ELR (cell line): ENCODE data around the gene MAP3K2.
"Not testable (repeated sequence)": the region's sequence is repeated elsewhere in the genome, so short reads cannot be mapped to it uniquely, and the experiment has no call there.

Source experiments
- DNase-seq: peaks from one replicate; pipeline ENCODE4 v3.0.0-alpha.2; 2015; ENCODE audit warnings: low read depth

Gene MAP3K2

DNA sequence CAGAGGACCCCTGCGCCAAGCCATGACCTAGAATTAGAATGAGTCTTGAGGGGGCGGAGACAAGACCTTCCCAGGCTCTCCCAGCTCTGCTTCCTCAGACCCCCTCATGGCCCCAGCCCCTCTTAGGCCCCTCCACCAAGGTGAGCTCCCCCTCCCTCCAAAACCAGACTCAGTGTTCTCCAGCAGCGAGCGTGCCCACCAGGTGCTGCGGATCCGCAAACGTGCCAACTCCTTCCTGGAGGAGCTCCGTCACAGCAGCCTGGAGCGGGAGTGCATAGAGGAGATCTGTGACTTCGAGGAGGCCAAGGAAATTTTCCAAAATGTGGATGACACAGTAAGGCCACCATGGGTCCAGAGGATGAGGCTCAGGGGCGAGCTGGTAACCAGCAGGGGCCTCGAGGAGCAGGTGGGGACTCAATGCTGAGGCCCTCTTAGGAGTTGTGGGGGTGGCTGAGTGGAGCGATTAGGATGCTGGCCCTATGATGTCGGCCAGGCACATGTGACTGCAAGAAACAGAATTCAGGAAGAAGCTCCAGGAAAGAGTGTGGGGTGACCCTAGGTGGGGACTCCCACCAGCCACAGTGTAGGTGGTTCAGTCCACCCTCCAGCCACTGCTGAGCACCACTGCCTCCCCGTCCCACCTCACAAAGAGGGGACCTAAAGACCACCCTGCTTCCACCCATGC, 33.5 kb upstream of the MAP3K2 start:
- no peak for DNase-seq

- DNase-seq, result no peak
These were observed 32.5 kb upstream of the MAP3K2 start for GRCh38 chr2:127420039-127420864.

GRCh38 chr2:127419448-127420038, 31.8 kb upstream of the MAP3K2 start:
- no peak for DNase-seq

GRCh38 chr2:127419112-127419430, 31.3 kb upstream of the MAP3K2 start:
- no peak for DNase-seq

- DNase-seq, result no peak
These were observed 30.7 kb upstream of the MAP3K2 start, which contains the start of gene PROC for GRCh38 chr2:127418300-127419111. TSS of gene PROC (plus strand) at chr2:127418427. CDS start at chr2:127419943, 1,516 bp downstream.

DNA sequence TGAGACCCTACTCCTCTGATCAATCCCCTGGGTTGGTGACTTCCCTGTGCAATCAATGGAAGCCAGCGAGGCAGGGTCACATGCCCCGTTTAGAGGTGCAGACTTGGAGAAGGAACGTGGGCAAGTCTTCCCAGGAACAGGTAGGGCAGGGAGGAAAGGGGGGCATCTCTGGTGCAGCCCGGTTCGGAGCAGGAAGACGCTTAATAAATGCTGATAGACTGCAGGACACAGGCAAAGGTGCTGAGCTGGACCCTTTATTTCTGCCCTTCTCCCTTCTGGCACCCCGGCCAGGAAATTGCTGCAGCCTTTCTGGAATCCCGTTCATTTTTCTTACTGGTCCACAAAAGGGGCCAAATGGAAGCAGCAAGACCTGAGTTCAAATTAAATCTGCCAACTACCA, 29.6 kb upstream of the MAP3K2 start:
- DNase-seq, result no peak

DNA sequence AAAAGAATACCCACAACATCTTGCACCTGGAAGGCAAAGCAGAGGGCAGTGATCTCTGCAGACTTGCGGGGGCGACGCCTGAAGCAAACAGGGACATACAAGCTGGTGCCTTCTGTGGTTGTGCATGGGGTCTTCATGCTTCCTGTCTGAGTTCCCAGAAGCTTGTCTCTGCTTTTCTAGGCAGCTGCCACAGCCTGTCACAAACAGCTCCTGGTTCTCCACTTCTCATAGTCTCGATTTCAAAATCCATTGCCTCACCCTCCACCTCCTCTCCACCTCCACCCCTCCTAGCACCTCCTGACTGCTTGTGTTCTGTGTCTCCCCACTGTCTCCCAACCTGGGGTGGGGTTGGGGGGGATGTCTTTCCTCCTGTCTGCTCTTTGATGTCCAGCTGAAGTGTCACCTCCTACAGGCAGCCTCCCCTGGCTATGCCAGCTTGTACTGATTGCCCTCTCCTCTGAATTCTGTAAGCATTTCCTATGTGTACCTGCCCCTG, 28.8 kb upstream of the MAP3K2 start:
- DNase-seq, result no peak

GRCh38 chr2:127415593-127416505, 28.1 kb upstream of the MAP3K2 start:
- DNase-seq, result no peak

DNA sequence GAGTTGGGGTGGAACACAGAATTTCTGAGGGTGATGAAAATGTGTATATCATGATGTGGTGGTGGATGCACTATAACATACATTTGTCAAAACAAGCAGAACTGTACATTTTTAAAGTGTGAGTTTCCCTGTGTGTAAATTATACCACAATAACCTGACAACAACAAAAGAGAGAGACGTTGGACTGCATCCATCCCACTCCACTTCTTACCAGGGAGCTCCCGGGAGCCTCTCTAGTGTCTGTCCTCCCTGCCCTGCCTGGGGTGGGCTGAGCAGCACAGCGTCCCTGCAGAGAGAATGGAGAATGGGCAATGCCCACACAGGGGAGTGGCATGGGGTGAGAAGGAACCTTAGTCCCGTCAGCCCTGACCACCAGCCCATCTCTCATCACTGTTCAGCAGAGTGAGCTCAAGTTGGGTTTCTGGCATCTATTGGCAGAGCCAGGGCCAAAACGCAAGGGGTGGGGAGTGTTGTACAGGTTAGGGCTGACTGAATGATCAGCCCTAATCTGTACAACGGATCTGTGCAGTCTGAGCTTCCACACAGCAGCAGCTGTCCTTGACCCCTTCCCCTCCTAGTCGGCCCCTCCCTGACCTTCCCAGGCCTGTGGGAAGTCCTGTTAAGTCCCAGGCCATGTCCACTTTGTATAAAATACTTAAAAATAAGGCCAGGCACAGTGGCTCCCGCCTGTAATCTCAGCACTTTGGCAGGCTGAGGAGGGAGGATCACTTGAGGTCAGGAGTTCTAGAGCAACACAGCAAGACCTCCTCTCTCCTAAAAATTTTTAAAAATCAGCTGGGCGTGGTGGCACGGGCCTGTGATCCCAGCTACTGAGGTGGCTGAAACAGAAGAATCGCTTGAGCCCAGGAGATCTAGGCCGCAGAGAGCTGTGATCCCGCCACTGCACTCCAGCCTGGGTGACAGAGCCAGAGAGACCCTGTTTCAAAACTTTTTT, 27.1 kb upstream of the MAP3K2 start:
- DNase-seq, result no peak

- peak; percentile 74 for DNase-seq
These were observed 26.2 kb upstream of the MAP3K2 start for GRCh38 chr2:127413782-127414637.

GRCh38 chr2:127413200-127413599, 25.4 kb upstream of the MAP3K2 start:
- DNase-seq, result no peak

GRCh38 chr2:127411653-127412369, 24.0 kb upstream of the MAP3K2 start:
- DNase-seq, result no peak

- peak; percentile 66 for DNase-seq
These were observed 23.3 kb upstream of the MAP3K2 start for GRCh38 chr2:127410871-127411652.

DNA sequence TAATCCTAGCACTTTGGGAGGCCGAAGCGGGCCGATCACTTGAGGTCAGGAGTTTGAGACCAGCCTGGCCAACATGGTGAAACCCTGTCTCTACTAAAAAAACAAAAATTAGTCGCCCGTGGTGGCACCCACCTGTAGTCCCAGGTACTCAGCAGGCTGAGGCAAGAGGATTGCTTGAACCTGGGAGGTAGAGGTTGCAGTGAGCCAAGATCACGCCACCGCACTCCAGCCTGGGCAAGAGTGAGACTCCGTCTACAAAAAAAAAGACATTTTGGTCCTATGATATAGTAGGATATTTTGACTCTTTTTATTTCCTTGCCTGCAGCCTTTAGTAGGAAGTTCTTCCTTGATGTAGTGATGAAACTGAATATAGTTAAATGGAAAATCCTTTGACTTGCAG, 21.9 kb upstream of the MAP3K2 start:
- DNase-seq, result not testable (repeated sequence)

- no peak for DNase-seq
These were observed 21.0 kb upstream of the MAP3K2 start for GRCh38 chr2:127408807-127409099.

GRCh38 chr2:127408004-127408806, 20.4 kb upstream of the MAP3K2 start:
- DNase-seq, result peak; percentile 90

DNA sequence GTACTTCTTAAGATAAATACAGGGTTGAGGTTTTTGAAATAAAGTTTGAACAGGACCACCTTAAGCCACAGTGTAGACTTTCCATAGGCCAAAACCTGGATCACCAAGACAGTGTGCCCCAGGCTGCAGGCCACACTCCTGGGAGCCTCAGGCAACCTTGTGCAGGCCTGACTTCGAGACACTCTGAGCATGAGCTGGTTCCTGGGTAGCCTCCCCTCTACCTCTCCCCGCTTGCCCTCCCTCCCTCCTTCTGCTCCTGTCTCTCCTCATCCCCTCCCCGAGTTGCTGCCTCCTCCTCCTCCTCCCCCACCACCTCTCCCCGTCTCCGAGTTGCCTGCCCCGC, 19.9 kb upstream of the MAP3K2 start:
- DNase-seq, result no peak
